ENCODE data around the gene C5orf63.
A peak's percentile ranks its signal among the peaks of the same experiment; 100 is the strongest.
"Not testable (repeated sequence)": the region's sequence is repeated elsewhere in the genome, so short reads cannot be mapped to it uniquely, and the experiment has no call there.

Gene C5orf63

GRCh38 chr5:127072861-127073846, at the start of gene C5orf63:
TSS of gene C5orf63 (minus strand) at chr5:127073502. CDS start at chr5:127058995, 14,507 bp downstream.
- DNase-seq, result peak; percentile 9

DNA sequence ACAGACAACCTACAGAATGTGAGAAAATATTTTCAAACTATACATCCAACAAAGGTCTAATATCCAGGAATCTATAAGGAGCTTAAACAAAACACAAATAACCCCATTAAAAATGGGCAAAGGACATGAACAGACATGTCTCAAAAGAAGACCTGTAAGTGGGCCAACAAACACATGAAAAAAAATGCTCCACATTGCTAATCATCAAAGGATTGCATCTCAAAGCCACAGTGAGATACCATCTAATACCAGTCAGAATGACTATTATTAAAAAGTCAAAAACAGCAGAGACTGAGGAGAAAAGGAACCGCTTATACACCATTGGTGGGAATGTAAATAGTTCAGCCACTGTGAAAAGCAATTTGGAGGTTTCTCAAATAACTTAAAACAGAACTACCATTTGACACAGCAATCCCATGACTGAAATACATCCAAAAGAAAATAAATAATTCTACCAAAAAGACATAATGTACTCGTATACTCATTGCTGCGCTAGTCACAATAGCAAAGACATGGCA, 39.1 kb upstream of the C5orf63 start:
- DNase-seq, result no peak

DNA sequence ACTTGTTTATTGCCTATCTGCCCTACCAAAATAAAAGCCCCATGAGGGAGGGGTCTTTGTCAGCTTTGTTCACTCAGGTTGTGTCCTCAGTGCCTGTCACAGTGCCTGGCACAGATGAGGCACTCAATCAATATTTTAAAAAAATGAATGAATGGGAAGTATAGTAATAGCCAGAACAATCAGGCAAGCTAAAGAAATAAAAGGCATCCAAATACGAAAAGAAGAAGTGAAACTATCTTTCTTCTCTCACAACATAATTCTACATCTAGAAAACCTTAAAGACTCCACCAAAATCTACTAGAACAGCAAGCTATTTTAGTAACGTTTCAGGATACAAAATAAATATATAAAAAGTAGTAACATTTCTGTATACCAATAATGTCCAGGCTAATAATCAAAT, 37.8 kb upstream of the C5orf63 start:
- no peak for DNase-seq

DNA sequence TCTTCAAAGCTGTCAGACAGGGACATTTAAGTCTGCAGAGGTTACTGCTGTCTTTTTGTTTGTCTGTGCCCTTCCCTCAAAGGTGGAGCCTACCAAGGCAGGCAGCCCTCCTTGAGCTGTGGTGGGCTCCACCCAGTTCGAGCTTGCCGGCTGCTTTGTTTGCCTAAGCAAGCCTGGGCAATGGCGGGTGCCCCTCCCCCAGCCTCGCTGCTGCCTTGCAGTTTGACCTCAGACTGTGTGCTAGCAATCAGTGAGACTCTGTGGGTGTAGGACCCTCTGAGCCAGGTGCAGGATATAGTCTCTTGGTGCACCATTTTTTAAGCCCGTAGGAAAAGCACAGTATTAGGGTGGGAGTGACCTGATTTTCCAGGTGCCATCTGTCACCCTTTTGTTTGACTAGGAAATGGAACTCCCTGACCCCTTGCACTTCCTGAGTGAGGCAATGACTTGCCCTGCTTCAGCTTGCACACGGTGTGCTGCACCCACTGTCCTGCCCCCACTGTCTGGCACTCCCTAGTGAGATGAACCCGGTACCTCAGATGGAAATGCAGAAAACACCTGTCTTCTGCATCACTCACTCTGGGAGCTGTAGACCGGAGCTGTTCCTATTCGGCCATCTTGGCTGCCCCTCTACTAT, 35.4 kb upstream of the C5orf63 start:
- not testable (repeated sequence) for DNase-seq

- no peak for DNase-seq
Observed at GRCh38 chr5:127101935-127102334, 28.6 kb upstream of the C5orf63 start.

GRCh38 chr5:127101533-127101932, 28.2 kb upstream of the C5orf63 start:
- DNase-seq, result no peak

DNA sequence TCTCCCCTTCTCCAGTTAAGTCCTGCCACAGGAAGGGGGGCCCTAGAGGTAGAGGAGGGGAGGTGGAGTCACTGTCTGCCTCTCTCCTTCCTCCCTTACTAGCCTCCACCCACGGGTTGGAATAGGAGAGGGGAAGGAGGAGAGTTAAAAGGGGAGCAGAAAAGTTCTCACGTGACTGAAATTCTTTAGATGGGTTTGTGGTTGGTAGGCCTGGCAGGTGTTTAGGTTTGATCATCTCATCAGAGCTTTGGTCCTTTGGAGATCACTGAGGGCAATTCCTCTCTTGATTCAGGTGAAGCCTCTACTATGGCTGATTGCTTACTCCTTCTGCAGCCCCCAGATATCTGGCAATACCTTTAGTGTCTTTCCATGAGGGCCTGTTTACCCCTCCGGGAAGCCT, 24.9 kb upstream of the C5orf63 start:
- DNase-seq, result no peak

DNA sequence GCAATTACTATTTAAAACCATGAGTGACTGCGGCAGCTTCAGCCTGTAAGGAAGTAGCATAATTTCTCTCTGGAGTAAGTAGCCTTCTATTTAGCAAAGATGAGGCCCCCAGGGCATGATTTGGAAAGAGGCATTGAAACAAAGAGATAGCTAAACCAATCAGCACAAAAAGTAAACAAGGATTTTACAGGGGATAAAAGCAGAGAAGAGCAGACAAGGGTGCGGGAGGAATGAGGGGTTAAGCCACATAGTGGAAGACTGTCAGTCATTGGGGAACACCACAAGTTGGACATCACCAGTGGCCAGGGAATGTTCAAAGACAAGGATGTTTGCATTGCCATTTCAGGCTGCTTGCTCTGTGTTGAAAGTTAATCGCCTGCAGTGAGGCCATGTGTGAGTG, 24.0 kb upstream of the C5orf63 start:
- DNase-seq, result no peak

GRCh38 chr5:127096328-127096993, 23.2 kb upstream of the C5orf63 start:
- no peak for DNase-seq

DNA sequence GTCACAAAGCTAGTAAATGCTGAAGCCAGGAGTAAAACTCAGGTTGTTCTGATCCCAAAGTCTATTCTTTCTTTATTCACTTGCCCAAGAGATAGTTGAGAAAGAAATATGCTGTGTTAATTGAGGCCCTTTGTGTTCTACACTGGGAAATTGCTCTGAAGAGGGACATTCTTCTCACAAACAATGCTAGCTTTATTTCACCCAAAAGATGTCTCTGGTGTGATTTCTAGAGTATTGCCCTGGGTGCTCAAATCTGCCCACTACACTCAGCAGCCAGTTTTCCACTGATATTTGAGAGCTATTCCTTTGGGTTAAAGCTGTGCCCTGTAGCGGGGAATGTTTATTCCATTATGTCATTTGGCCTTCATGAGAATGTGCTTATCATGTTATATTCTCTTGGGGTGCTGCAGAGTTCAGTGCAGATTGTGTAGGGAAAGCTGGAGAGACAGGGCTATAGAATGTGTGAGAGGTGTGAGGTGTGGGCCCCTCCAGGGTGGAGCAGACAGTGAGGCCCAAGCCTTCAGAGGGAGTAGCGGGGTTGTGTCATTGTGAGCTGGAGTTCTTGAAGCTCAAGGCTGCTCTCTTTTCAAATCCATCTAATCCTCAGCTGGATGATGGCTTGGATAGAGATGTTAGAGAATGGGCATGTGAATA, 21.0 kb upstream of the C5orf63 start:
- DNase-seq, result no peak

GRCh38 chr5:127092690-127093089, 19.4 kb upstream of the C5orf63 start:
- DNase-seq, result no peak

- no peak for DNase-seq
Observed at GRCh38 chr5:127089191-127089590, 15.9 kb upstream of the C5orf63 start.

DNA sequence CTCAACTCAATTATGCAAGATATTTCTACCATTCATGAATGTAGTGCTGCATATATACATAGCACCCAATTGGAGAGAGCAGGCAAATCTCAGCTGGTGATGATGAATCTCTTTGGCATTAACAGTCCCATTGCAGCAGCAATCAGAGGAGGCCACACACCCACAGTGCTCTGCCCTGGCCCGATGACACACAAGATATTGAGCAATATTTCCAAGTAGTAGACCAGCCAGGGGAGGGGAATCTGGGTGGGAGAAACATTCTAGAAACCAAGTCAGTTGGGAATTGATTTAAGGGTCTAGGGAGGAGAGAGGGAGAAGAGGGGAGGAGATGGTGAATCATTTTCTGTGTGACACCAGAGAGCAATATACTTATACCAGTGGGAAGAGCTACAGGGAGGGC, 14.9 kb upstream of the C5orf63 start:
- peak; percentile 58 for DNase-seq

DNA sequence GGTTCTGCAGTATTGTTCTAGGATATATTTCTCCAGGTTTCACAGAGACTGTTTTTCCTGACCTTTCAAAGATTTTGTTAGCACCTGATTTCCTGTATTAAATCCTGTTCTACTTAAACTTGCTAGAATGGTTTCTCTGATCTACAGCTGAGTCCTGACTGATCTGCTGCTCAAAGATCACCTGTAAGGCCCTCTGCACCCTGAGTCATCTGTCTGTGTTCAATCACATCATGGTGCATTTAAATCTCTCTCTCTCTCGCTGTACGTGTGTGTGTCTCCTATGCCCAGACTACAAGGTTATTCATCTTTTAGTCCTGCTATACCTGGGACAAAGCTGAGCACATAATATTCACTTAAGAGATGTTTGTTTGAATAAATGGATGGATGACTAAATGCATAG, 13.3 kb upstream of the C5orf63 start:
- no peak for DNase-seq

GRCh38 chr5:127085796-127086195, 12.5 kb upstream of the C5orf63 start:
- no peak for DNase-seq

DNA sequence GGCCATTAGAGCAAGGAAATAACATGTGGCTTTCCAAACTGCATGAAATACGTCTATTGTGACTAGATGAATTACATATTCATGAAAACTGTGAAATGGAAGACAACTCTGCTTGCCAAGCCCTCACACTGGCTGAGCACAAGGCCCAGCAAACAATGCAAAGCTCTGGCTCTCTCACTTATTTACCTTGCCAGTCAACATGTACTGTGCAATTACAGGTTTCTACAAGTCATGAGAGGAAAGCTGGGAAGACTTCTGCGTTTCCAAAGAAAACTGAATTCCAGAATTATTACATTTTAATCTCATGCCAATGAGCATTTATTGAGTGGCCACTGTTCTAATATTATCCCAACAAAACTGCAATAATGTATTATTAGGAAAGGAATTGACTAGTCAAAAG, 12.1 kb upstream of the C5orf63 start:
- DNase-seq, result no peak

DNA sequence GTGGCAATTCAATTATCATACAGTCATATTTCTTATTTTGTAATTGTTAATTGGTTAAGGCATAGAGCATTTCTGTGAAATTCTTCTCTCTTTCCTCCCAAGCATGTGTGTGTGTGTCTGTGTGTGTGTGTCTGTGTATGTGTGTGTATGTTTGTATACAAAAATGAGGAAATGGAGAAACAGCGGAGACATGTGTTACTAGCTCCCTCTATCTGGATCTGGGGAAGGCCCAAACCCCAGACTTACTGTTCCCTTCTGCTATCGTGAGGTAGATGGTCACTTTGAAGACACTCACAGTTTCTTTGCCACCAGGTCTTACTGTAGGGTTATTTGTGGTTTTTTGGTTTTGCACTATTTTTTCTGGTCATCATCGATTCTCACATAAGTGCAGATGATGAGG, 11.4 kb upstream of the C5orf63 start:
- DNase-seq, result no peak

DNA sequence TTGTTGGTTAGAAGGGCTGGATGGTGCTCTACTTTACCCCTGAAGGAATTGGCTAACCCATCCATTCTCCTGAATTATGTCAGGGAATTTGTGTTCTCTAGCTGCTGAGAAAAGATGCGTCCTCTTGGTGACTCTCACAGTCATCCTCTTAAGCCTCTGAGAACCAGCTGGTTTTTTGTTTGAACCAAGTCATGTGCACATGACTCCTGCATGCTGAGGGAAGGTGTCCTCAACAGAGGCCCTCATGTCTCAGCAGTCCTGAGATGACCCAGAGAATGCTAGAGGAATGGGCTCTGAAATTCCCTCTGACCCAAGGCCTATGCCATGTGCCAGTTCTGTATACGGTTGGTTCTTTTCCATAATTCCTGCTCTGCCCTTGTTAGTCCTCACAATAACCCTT, 10.4 kb upstream of the C5orf63 start:
- no peak for DNase-seq

DNA sequence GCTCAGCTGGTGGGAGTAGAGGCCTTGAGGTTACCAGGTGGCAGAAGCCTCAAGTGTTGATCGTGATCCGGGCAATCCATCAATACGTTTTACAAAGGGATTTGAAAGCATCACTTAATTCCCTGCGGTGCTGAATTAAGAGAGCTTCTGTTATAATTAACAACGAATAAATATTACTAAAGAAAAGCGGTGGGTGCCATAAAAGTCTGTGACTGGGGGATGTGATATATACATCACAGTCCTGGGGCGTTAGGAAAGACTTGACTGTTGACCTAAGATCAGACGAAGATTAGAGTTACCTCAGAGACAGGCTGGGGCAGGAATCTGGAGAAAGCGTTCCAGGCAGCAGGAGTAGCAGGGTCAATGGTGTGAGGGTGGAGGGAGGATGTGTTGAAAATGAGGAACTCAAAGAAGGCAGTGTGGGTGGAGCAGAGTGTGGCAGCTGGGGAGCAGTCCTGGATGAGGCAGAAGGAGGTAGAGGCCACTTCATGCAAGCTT, 6.7 kb upstream of the C5orf63 start:
- no peak for DNase-seq

DNA sequence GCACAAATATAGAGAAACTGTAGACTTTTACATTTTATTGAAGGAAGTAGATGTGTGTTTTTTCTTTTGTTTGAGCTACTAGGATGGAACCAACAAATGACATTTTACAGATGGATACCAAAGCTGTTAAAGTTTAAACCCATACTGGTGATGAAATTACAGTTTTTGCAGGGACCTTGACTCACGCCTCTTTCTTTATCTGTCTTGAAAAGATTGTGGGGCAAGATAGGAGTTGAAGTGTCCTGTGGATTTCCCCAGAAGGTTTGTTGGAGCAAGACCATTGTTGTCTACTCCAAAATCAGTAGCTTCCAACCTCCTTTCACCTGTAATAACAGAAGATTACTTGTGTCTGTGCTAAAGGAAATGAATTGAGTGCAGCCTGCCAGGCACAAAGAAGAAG, 4.1 kb upstream of the C5orf63 start:
- no peak for DNase-seq

- DNase-seq, result no peak
Observed at GRCh38 chr5:127076315-127077129, 3.2 kb upstream of the C5orf63 start.

GRCh38 chr5:127074466-127074865, 1.2 kb upstream of the C5orf63 start:
- no peak for DNase-seq

Measured in GOT3 (cell line).